Endothelial cell of hepatic sinusoid (primary cell): ENCODE data around the gene FRYL.
"Not testable (repeated sequence)": the region's sequence is repeated elsewhere in the genome, so short reads cannot be mapped to it uniquely, and the experiment has no call there.

Source experiments
- in situ Hi-C: cut with HindIII; loops from 2 replicates; pipeline ENCODE4 v1.10.0; 2017; ENCODE audit warnings: low sequenced_read_pairs

The FRYL gene

DNA sequence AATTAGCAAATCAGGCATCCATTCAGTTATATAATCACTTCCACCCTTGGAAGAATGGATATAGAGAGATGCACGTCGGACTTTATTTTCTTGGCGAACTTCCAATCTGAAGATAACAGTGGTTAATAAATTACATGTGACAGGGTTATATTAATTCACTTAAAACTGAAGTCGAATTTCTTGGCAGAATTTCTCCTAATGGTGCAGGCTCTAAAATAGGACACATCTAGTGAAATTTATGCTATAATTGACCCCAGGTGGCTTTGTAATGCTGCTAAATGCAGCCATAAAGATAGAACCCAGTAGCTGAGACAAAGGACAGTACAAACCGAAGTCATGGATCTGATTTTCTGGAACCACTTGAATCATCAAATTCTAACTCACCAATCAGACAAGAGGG is 317.7 kb downstream of the FRYL start:
- in situ Hi-C loops: no loop called here

DNA sequence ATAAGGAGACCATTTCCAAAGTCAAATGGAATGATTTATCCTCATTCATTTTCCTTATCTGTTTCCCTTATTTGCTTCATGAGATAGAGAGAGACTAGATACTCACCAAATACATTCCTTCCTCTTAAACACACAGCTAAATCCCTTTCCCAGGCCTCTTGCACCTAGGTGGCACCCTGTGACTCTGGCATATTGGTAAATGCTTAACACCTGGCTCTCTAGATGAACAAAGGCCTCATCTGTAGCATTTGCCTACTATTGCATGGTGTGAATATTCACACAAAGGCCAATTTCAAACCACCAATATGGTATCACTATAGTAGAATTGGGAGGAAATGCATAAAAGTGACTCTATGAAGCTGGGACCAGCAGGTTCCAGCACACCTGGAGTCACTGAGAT is 319.1 kb downstream of the FRYL start:
- in situ Hi-C loops: no loop called here

DNA sequence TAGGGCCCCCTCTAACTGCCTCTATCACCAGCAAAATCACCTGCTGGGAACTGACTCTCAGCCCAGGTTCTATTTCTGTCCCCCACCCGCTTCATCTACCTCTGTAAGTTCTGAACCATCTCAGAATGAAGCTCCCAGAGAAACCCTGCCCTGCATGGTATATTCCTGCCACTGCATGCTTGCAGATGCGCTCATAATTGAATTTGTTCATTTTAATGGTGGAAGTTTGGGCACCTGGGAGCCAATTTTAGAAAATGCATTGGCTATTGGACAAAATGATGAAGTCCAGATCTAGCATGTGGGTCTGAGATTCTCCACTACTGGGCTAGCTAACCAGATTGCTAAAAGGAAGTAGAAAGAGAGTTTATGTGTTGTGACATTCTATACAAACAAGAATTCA is 325.5 kb downstream of the FRYL start:
- in situ Hi-C loops: no loop called here

DNA sequence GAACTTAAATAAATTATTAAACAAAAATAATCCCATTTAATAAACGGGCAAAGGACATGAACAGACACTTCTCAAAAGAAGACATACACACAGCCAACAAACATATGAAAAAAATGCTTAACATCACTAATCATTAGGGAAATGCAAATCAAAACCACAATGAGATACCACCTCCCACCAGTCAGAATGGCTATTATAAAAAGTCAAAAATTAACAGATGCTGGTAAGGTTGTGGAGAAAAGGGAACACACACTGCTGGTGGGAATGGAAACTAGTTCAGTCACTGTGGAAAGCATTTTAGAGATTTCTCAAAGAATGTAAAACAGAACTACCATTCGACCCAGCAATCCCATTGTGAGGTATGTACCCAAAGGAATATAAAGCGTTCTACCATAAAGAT is 328.4 kb downstream of the FRYL start:
- in situ Hi-C loops: not testable (repeated sequence)

DNA sequence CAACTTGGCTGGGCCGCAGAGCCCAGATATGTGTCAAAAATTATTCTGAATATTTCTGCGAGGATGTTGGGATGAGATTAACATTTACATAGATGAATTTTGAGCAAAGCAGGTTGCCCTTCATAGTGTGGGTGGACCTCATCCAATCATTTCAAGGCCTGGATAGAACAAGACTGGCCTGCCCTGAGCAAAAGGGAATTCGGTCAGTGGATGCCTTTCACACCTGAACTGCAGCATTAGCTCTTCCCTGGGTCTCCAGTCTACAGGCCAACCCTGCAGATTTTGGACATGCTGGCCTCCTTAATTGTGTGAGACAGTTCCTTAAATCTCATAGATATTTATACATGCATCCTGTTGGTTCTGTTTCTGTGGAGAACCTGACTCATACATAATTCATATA is 329.3 kb downstream of the FRYL start:
- in situ Hi-C loops: no loop called here

DNA sequence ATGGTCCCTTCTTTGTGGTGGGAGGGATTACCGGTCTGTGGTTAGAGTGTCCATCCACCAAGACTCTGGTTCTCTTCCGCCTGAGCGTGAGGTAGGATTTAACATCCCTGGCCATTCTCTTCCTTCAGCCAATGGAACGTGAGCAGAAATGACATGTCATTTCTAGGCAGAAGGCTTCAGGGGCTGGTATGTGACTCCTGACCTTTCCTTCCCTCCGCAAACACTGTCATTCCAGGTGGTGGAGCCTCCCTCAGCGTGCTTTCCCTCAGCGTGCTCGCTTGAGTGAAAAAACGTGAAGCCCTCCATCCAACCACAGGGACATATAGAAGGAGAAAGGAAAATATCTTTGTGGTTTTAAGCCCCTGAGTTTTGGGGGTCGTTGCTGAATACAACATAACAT is 330.9 kb downstream of the FRYL start:
- in situ Hi-C loops: no loop called here
